ENCODE measurements around the gene WBP2. TPM values are rescaled to one million over a fixed set of nuclear protein-coding genes. Genes with fewer than 3 reads are reported as not detected.
A peak's percentile ranks its signal among the peaks of the same experiment; 100 is the strongest.

The WBP2 gene
- total and polyA plus RNA-seq, 2 of the 8 experiments (the other 6 are each of a cell fraction or from before 2014, with no cell fraction given) = 48.2 to 71.2 TPM

DNA sequence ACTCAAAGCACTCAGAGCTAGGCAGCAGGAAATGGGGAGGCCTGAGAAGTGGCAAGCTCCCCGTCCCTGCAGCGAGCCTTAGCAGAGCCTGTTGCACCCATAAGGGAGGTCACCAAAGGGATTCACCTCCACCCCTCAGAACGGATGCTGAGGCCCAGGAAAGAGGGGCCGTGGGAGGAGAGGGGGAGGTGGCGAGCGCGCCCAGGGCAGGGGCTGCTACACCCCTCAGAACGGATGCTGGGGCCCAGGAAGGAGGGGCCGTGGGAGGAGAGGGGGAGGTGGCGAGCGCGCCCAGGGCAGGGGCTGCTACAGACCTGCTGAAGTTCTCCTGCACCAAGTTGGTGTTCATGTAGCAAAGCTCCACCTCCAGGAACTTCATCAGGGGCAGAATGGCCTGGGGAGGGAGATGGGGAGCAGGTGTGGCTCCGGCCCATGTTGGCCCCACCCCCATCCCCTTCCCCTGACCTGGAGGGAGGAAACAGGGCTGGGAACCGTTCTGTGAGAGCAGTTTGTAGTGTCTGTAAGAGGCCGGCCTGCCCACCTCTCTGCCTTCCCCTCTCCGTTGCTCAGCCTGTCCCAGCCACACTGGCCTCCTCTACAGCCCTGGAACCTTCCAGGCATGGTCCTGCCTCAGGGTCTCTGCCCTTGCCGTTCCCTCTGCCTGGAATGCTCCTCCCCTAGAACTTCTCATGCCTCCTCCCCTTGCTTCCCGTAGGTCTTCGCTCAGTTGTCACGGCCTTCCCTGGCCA is 22.3 kb downstream of the WBP2 start:
- peak; percentile 72 for FAIRE-seq
- no peak overlapping the region for H3K23ac ChIP-seq (ENCODE audit: insufficient read length)
- no peaks in the 10 kb centered on the region for H3K27me3 ChIP-seq (replicated peaks in 1 of 4; ENCODE audit: control insufficient read depth in 3 of 4, extremely low read depth in 1 of 4, insufficient read depth in 3 of 4, low read length in 3 of 4)
- H2AFZ ChIP-seq (ENCODE audit: low read length) = peak overlapping the region; percentile 82
- peak overlapping the region; percentile 81 for H2BK120ac ChIP-seq (replicated peaks; ENCODE audit: low read depth, low read length)
- H4K8ac ChIP-seq (ENCODE audit: extremely low read depth, insufficient read depth, low read length) = no peak overlapping the region; the same call in 1 of the 2 replicates
- H3K18ac ChIP-seq (ENCODE audit: extremely low read depth, low read length) = peak overlapping the region; percentile 93
- no peak overlapping the region for H2AK5ac ChIP-seq (ENCODE audit: low read depth, low read length)
- 23% methylated on average over 14 of the region's 20 CpGs; no CpG with 5 or more reads in 1 of the 2 experiments for WGBS, 2 experiments (ENCODE audit: extremely low coverage in 1 of 2, insufficient coverage in 1 of 2, insufficient read length in 1 of 2, insufficient replicate concordance in 2 of 2, low coverage in 1 of 2, low lambda C conversion rate in 2 of 2, missing lambda C conversion rate in 1 of 2)
- ChIA-PET CTCF (ENCODE audit: partially characterized antibody) (interaction anchor here (1.0 to 21.9 kb wide), 6 partner anchors 12 to 176 kb away, joined by 3 to 563 read pairs (median 5); partner anchors contain the start of genes UNC13D and WBP2), POLR2A (ENCODE audit: partially characterized antibody) (interaction anchor here (0.6 to 16.0 kb wide), 10 partner anchors 9 to 131 kb away, joined by 3 to 216 read pairs (median 4); partner anchors contain the start of genes UNC13D and WBP2)
- H3K4me3 ChIP-seq (ENCODE audit: extremely low read depth in 1 of 4, insufficient read depth in 2 of 4, low read depth in 3 of 4, low read length in 4 of 4) = peak overlapping the region in 3 of 4 experiments; percentile 20 to 49 (median 32); a peak in 6 of 8 replicates
- no peaks in the 10 kb centered on the region for H3K36me3 ChIP-seq (ENCODE audit: control insufficient read depth in 2 of 4, insufficient read depth in 4 of 4, low read length in 3 of 4)
- peaks cover 0 to 36% (median 24%) of the 10 kb centered on the region in 4 experiments; a peak in 6 of 7 replicates for H3K4me1 ChIP-seq (replicated peaks in 1 of 4; ENCODE audit: control insufficient read depth in 3 of 4, insufficient read depth in 4 of 4, low read length in 3 of 4)
- no peaks in the 10 kb centered on the region; the same call in 1 of the 2 replicates for H3K23me2 ChIP-seq (ENCODE audit: low read depth, low read length)
- peak overlapping the region; percentile 88; the same call in 1 of the 2 replicates for H2BK12ac ChIP-seq (ENCODE audit: low read depth, low read length)
- H3K56ac ChIP-seq (replicated peaks; ENCODE audit: insufficient read length, low read depth, low read length) = peak overlapping the region; percentile 83
- peak overlapping the region; percentile 65; the same call in 1 of the 2 replicates for H2BK15ac ChIP-seq (ENCODE audit: low read length)
- H4K5ac ChIP-seq (ENCODE audit: insufficient read length, low read depth, low read length) = peak overlapping the region; percentile 96
- peak overlapping the region; percentile 68; the same call in 1 of the 2 replicates for H2BK20ac ChIP-seq (ENCODE audit: low read length)
- peak overlapping the region; percentile 36 for H3K4ac ChIP-seq (replicated peaks; ENCODE audit: insufficient read length, low read depth, low read length)
- DNase-seq (ENCODE audit: low read depth in 1 of 2, low spot score in 2 of 2) = peak in 1 of 2 experiments; percentile 81
- peak overlapping the region; percentile 51 to 57 for H3K4me2 ChIP-seq (ENCODE audit: insufficient read depth in 1 of 2, low read depth in 2 of 2, low read length in 2 of 2)
- peak overlapping the region; percentile 93 for H4K91ac ChIP-seq (replicated peaks; ENCODE audit: insufficient read length, low read length)
- H3K79me1 ChIP-seq (ENCODE audit: low read depth, low read length) = 0 out of 2 replicates have a peak, but pooled peaks cover 2% of the 10 kb centered on the region
- peak overlapping the region; percentile 79; the same call in 1 of the 2 replicates for H2BK5ac ChIP-seq (ENCODE audit: low read depth, low read length)
- no peak overlapping the region for H3K9ac ChIP-seq (replicated peaks in 1 of 4; ENCODE audit: extremely low read depth in 1 of 4, low read depth in 3 of 4, low read length in 3 of 4)
- no peak overlapping the region for H3K14ac ChIP-seq (ENCODE audit: insufficient read length)
- H3K9me3 ChIP-seq (ENCODE audit: insufficient read depth in 2 of 2, low read depth in 1 of 2, low read length in 1 of 2) = no peaks in the 10 kb centered on the region
- no peaks in the 10 kb centered on the region for H4K20me1 ChIP-seq (replicated peaks in 1 of 2; ENCODE audit: control insufficient read depth in 1 of 2, insufficient read depth in 2 of 2, low read length in 2 of 2)
- H3K79me2 ChIP-seq (ENCODE audit: control insufficient read depth in 1 of 2, insufficient read depth in 2 of 2, low read length in 2 of 2) = no peaks in the 10 kb centered on the region
- H3K27ac ChIP-seq (ENCODE audit: low read depth, low read length) = no peak overlapping the region; the same call in 1 of the 2 replicates
- TF ChIP-seq CTCF (IDR thresholded peaks at IDR 0.05; ENCODE audit: control extremely low read depth in 1 of 3, insufficient read depth in 1 of 3, low read depth in 1 of 3, low read length in 3 of 3) (no peak), CEBPB (IDR thresholded peaks at IDR 0.05; ENCODE audit: low read depth, low read length) (no peak), CTBP2 (IDR thresholded peaks at IDR 0.05; ENCODE audit: borderline replicate concordance, insufficient read depth, insufficient read length, low read length) (no peak), ZNF274 (IDR thresholded peaks at IDR 0.05; ENCODE audit: borderline replicate concordance, extremely low read depth, low read length) (no peak), SIRT6 (IDR thresholded peaks at IDR 0.05; ENCODE audit: low read length) (no peak), ASH2L (IDR thresholded peaks at IDR 0.05; ENCODE audit: low read length) (no peak), FOSL1 (IDR thresholded peaks at IDR 0.05; ENCODE audit: insufficient read depth, low read depth, low read length) (no peak), KDM5A (IDR thresholded peaks at IDR 0.05; ENCODE audit: low read length) (no peak), EGR1 (IDR thresholded peaks at IDR 0.05; ENCODE audit: borderline replicate concordance, low read depth, low read length) (no peak)
